GM18520 (cell line): ENCODE measurements around the gene PCSK6.

Experiments used
- ATAC-seq: cut with Tn5 transposase; IDR thresholded peaks from one replicate; pipeline ENCODE4 v1.9.1; 2021; ENCODE audit not compliant: unreplicated experiment

PCSK6 gene

DNA sequence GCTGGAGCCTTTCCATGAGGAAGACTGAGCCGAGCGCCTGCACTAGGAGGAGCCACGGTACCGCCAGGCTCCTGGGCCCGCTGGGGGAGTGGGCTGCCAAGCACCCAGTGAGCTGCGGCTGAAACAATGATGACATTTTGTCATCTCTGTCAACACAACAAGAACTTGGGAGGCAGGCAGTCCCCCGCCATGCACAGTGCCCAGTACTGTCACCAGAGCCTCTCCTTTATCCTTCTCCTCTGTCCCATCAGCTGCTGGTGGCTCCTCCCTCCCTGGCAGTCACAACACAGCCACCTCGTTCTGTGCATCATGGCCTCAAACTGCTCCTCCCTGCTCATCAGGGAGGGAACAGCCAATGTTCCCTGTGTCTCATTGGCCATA, 34.0 kb upstream of the PCSK6 start:
- ATAC-seq: no peak

DNA sequence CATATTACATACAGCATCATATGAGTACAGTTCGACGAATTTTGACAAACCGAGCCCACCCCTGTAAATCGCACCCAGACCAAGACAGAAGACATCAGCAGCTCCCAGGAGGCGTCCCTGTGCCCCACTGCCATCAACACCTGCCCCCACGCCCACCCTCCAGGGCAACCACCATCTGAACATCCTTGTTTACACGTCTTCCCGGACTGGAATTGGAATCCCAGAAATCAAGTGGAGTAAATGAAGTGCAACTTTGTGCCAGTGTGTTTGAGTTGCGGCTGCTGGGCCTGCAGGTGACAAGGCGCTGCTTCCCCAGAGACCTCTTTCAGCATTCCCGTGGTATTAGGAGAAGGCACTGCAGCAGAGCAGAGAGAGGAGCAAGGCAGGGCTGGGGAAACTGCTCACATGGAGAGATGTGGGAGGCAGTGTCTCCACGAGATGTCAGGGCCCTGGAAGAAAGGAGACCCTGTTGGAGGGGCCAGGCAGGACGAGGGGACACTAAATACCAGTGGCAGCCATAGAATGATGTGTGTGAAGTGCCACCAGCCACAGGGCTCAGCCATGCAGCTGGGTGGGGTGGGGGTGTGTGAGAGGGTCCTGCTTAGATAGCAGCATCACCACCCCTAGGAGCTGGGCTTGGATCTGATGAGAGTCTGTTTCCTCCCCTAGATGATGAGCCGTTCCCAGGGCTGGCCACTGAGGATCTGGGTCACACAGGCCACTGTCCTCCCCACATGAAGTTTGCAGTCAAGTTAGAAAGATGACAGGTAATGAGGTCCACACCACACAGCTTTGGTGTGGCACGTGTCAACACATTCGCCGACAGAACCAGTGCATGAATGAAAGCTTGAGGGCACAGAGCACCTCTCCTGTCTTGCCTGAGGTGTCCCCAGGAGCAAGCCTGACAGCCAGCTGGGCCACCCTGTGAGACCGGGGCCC, 33.4 kb upstream of the PCSK6 start:
- no peak for ATAC-seq

DNA sequence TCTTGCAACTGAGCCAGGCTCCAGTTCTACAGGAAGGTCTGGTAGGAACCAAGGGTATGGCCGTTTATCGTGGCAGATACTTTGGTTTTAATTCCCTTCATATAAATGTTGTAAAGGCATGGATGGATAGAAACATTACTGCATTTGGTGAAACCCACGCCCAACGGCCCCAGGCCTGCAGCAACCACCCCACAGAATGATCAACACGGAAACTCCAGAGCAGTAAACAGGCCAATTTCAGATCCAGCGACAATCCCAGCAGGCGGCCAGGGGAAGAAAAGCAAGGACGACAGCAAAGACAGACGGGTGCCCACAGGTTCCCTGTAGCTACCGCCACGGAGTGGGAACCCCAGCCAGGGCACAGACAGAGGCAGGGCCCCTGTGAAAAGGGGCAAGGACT, 32.6 kb upstream of the PCSK6 start:
- ATAC-seq: no peak

DNA sequence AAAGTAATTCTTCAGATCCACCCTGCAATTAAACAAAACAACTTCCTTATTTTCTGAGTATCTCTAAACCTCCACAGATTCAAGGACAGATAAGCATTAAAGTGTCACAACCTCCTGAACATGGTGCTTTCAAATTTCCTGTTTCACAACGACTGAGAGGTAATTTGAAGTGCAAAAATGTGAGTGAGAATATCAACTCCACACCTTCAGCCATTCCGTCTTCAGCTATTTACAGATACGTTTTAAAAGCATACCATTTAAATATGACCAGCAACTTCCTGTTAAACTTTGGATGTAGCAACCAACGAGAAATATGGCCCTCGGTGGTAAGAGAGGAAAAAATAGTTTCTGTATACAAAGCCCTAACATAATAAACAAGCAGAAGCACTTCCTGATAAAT, 32.1 kb upstream of the PCSK6 start:
- no peak for ATAC-seq

DNA sequence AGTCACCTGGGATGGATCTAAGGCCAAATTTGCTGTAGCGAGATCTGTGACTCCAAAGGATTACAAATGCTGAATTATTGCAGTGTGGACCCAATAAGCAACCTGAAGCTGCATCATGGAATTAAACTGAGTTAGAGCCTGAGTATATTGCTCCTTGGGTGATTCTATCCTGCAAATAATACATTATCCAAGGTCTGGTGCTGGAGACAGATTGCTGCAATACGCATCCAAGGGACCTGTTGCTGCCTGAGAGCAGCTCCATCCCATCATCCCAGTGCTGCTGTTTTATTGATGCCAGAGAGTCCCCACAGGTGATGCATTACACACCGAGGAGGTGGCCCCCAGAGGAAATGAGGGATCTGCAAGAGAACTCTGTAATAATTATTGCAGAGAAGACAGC, 31.6 kb upstream of the PCSK6 start:
- no peak for ATAC-seq

DNA sequence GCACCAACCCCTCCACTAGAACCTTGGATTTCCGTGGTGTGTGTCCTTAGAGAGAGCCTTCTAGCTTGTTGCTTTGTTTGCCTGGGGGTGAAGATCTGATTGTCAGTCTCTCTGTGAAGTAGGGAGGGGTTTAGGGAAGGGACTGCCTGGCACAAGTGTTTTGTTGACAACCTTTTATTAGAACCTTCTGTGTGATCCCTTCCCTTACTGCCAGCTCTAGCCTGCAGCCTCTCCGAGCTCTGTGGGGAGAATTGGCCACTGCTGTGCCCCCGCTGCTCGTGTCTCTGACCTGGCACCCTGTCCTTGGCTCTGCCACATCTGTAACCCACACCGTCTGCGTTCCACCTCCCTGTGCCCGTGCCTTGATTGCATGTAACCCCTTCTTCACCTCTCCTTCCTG, 30.9 kb upstream of the PCSK6 start:
- no peak for ATAC-seq

DNA sequence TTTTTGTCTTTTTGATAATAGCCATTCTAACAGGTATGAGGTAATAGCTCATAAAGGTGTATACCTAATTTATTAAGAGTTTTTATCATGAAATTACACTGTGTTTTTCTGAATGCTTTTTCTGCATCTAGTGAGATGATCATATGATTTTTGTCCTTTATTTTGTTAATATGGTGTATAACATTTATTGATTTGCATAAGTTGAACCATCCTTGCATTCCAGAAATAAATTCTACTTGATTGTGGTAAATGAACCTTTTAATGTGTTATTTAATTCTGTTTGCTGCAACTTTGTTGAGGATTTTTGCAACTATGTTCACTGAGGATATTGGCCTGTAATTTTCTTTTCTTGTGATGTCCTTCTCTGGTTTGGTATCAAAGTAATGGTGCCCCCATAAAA, 28.0 kb upstream of the PCSK6 start:
- no peak for ATAC-seq

DNA sequence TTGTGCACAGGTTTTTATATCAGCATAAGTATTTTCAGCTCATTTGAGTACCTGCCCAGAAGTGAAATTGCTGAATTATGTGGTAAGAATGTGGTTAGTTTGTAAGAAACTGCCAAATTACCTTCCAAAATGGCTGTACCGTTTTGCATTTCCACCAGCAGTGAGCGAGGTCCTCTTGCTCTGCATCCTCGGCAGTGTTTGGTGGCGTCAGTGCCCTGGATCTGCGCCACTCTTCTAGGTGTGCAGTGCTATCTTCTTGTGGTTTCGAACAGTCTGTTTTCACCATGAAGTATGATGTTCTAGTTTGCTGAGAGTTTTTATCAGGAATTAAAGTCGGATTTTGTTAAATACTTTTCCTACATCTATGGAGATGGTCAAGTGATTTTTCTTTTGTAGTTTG, 24.8 kb upstream of the PCSK6 start:
- no peak for ATAC-seq

DNA sequence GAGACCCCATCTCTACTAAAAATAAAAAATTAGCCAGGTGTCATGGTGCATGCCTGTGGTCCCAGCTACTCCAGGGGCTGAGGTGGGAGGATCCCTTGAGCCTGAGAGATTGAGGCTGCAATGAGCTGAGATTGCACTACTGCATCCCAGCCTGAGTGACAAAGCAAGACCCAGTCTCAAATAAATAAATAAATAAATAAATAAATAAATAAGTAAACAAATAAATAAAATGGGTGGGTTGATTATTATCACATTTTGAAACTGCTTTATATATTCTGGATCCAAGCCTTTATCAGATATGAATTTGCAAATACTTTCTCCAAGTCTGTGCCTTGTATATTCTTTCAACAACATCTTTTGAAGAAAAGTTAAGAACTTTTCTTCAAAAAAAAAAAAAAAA, 22.2 kb upstream of the PCSK6 start:
- no peak for ATAC-seq

DNA sequence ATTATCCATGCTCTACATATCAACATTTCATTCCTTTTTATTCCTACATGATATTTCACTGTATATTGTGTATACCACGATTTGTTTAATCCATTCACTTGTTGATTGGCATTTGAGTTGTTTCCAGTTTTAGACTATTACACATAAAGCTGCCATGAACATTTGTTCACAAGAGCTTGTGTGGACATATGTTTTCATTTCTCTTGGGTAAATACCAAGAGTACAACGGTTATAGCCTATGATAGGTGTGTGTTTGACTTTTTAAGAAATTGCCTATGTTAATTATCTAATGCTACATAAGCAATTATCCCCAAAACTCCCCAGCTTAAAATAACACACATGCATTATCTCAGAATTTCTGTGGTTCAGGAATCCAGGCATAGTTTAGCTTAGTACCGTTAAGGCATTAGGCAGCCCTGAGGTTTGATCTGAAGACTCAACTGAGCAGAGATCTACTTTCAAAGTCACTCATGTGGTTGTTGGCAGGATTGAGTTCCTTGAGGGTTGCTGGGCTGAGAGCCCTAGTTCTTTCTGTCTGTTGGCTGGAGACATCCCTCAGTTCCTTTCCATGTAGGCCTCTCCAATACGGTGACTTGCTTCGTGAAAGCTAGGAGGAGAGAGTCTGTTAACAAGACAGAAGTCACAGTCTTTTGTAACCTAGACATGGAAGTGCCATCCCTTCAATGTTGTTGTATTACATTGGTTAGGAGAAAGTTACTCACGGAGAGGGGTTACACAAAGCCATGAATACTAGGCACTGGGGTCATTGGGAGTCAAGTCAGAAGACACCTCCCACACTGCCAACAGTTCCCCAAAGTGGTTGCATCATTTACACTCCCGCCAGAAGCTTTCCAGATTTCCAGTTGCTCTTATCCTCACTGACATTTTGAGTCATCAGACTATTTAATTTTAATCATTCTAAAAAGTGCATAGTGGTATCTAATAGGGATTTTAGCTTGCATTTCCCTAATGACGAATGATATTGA, 21.0 kb upstream of the PCSK6 start:
- ATAC-seq: no peak

DNA sequence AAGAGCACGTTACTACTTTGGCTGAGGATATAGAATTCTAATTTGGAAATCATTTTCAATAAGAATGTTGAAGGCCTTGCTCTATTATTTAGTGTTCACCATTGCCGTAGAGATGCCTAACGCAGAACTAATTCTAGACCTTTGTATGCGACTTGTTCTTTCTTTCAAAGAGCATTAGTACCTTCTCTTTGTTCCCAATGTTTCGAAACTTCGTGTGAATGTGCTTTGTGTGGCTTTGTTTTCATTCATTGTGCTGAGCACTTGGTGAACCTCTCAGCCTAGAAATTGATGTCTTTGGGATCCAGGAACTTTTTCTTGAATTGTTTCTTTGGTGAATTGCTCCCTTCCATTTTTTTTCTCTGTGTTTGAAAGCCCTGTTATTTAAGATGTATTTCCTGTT, 19.8 kb upstream of the PCSK6 start:
- no peak for ATAC-seq

DNA sequence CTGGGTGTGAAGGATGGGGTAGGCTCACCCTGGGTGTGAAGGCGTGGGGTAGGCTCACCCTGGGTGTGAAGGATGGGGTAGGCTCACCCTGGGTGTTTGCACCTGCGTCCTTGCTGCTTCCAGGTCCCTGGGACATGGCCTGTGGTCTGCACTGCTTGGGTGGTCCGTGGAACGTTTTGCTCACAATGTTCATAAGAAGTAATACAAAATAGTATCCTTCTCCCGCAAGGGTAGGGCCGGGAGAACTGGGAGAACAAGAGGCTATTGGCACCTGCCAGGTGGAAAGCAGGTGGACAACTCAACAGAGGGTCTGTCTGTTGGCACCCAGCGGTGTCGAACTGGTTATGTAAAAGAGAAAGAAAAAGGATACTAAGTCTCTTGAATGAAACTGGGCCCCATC, 17.0 kb upstream of the PCSK6 start:
- no peak for ATAC-seq

DNA sequence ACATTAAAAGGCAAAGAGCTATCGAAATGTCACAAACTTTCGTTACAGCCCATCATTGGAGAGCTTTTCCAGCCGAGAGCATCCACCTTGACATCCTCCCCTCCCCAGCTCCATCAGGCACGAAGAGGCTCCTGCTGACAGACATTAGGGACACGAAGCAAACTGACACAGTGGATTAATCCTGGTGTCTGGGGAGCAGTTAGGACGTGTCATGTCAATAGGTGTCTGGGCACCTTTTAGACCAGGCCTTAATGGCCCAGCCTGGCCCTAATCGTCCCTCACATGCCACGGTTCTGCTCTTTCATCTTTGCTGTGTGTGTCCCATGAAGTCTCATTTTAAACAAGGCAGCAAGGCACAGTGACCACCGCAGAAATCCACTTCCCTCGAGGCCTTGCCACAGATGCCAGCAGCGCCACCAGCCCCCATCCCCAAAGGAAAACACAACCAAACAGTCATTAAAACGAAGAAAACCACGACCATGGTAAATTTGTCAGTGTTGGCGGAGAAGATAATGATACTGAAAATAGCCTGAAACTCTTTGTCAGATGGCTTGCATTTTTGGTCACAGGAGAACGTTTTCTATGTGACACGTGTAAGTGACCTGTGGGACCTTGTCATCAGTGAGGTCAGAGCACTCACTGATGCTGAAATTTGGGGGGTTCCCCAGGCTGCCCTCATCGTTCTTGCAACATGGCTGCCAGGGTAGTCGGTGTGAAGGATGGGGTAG, 16.3 kb upstream of the PCSK6 start:
- ATAC-seq: no peak

DNA sequence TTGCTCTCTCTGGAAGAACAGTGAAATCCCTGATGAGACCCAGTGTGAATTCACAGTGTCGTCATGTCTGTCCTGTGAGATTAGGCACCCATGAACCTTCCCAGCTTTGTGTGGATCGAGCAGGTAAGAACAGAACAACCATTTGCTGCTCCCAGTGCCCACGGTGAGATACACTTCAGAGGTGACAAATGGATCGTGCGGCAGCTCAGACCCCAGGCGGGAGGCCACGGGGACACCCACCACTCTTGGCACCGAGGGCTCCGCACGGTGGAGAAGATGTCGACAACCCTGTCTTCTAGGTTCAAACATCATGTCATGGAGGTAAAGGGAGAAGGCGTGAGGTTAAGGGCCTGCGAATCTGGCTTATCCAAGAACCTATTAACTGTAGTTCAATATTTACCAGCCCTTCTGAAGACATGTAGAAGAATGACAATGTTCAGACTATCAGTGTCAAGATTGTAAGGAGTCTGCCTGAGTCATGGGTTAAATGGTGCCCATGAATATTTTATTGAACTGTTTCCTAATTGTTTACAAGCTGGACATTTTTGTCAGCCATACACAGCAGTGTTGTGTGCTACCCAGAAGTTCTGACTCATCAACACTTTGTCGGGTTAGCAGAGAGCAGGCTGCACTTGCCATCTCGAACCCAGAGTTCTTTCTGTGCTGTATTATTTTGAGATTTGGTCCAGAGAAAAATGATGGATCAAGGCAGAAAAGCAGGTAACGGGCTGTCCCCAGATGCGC, 15.5 kb upstream of the PCSK6 start:
- no peak for ATAC-seq

DNA sequence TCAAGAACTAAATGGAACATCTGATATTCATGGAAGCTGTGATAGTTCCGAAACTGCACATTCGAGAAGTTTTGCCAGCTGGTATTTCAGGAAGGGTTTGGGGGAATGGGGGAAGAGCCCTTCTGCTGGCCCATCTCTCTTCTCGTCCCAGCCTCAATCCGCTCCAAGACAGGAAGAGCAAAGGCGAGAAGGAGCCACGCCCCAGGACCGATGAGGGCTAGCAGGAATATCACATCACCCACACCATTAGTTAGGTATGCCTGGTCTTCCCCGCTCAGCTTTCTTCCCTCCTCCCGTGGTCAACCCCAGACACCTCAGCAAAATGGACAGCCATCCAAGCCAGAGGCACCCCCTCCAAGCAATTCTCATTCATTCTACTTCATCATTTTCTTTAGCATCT, 14.9 kb upstream of the PCSK6 start:
- no peak for ATAC-seq

DNA sequence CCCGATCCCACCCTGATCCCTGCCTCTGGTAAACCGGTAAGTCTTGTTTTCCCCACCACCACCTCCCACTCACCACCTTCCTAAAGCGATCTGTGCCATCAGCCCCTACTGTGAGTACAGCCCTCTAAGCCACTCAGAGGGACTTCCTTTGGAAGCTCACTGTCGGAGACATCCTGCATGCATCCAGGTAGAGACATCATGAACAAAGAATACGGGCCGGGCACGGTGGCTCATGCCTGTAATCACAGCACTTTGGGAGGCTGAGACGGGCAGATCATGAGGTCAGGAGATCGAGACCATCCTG, 13.7 kb upstream of the PCSK6 start:
- no peak for ATAC-seq

DNA sequence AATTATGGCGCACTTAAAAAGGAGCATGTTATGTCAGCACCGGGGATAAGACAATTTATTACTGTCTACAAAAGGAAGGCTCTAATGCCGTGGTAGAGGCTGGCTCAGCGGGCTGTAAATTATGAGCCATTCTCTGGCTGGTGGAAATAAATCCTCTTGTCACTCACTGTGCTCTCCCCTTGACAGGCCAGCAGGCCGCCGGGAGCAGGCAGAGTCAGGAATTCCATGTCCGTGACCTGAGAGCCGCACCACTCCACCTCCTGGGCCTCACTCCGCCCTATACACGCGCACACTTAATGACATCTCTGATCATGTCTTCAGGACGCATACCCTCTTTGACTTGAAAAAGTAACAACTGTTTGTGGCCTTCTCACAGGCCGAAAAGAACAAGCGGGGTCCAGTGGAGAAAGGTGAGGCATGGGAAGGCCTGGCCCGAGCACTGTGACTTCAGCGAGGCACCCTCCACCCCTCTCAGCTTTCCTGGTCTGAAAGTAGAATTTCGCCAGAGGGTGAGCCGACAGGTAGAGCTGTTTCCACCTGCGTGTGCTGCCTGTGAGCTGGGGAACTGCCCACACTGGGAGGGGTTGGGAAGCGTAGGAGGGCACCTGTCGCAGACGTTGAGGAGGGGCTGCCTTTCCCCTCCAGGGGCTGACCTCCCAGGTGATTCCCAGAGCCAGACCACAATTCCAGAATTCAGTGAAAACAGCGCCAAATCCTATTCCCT, 13.2 kb upstream of the PCSK6 start:
- ATAC-seq: no peak

DNA sequence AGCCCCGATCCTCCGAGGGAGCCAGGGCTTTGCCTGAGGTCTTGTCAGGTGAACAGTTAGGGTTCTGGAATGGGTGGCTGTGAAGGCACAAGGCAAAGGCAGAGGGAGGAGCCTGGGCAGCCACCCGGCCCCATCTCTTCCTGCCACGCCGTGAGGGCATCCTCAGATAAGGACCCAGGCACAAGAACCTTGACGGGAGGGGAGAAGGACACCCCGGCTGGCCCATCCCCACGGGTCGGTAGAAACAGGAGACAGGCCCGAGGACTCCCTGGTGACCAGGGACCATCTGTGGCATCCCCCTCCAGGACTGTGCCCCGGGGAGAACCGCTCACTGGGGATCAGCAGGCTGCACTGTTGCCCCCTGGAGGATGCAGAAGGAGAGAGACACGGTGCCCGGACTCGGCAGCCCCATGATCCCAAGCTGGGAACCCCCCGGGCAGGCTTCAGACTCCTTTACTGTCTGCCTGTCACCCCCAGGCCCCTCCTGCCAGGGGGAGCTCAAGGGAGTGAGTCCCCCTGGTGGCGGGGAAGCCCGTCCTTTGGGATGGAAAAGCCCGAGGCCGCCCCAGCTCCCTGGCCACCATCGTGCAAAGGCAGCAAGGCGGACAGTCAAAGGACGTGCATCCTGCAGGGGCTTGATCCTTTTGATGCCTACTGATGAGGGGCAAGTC, 12.3 kb upstream of the PCSK6 start:
- no peak for ATAC-seq

DNA sequence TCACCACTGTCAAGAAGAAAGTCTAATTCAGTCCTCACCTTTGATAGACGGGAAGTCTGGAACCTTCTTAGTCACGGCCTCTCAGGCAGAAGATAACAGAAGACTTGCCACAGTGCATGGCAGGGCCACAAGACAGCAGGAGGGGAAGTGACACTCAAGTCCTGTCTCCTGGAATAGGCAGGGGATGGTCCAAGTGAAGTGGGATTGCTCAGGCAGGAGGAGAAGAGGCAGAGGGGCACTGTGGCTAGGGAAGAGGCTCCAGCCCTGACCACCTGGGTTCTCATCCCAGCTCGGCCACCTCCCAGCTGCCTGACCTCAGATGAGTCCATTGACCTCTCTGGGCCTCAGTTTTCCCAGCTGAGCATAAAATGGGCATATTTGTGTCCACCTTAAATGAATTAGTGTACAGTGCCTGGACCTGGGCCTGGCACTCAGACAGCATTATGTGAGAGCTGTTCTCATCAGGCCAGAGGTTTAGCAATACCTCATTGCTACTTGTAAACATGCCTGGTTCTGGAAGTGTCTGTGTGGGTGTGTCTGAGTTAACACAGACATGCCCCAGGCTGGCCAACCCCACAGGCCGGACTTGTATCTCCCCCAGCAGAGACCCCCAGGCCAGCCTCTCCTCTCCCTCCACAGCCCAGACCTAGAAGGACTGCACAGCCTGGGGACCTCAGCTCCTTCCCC, 11.5 kb upstream of the PCSK6 start:
- no peak for ATAC-seq
